ENCODE data around the gene LRP1B.

DNA sequence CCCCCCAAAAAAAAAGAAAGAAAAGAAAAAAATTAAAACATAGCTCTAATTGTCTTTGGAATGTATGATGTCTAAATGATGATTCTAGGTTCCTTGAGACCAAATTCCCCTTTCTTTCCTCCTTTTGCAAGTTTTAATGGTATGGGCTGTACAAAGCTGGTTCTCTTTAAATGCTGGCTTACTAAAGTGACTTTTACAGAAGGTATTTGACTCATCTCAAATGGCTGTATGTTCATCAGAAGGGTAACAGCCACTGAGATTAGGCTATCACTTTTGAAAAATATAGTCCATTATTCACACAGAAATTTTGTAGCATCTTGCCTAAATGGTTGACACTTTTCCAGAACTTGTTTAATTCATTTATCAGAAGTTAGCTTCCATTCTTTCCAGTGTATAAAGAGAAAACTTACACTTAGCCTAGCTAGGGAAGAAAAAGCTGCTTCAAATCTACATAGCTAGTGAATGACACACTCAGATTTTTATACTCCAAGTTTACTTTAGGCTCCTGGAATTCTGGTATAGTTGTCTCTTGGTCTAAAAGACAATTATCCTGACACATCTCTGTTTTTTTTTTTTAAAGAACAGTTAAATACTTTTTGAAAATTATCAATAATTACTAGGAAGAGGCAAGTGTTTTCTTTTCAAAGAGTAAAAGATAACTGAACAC is 622.6 kb downstream of the LRP1B start:
- TF ChIP-seq EGR1 (IDR thresholded peaks at IDR 0.05): no peak
- TF ChIP-seq EP300 (IDR thresholded peaks at IDR 0.05; ENCODE audit: borderline replicate concordance): no peak
- TF ChIP-seq YY1 (IDR thresholded peaks at IDR 0.05; ENCODE audit: low read depth): no peak
- no peak for TF ChIP-seq RAD21 (IDR thresholded peaks at IDR 0.05; ENCODE audit: low read depth)
- no peak for TF ChIP-seq TAF1 (IDR thresholded peaks at IDR 0.05; ENCODE audit: low read depth)
- TF ChIP-seq, protein P1, sequence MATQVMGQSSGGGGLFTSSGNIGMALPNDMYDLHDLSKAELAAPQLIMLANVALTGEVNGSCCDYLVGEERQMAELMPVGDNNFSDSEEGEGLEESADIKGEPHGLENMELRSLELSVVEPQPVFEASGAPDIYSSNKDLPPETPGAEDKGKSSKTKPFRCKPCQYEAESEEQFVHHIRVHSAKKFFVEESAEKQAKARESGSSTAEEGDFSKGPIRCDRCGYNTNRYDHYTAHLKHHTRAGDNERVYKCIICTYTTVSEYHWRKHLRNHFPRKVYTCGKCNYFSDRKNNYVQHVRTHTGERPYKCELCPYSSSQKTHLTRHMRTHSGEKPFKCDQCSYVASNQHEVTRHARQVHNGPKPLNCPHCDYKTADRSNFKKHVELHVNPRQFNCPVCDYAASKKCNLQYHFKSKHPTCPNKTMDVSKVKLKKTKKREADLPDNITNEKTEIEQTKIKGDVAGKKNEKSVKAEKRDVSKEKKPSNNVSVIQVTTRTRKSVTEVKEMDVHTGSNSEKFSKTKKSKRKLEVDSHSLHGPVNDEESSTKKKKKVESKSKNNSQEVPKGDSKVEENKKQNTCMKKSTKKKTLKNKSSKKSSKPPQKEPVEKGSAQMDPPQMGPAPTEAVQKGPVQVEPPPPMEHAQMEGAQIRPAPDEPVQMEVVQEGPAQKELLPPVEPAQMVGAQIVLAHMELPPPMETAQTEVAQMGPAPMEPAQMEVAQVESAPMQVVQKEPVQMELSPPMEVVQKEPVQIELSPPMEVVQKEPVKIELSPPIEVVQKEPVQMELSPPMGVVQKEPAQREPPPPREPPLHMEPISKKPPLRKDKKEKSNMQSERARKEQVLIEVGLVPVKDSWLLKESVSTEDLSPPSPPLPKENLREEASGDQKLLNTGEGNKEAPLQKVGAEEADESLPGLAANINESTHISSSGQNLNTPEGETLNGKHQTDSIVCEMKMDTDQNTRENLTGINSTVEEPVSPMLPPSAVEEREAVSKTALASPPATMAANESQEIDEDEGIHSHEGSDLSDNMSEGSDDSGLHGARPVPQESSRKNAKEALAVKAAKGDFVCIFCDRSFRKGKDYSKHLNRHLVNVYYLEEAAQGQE (IDR thresholded peaks at IDR 0.05; ENCODE audit: low read depth): no peak
- no peak for TF ChIP-seq CEBPB (IDR thresholded peaks at IDR 0.05)
- TF ChIP-seq, protein P2, sequence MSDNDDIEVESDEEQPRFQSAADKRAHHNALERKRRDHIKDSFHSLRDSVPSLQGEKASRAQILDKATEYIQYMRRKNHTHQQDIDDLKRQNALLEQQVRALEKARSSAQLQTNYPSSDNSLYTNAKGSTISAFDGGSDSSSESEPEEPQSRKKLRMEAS (IDR thresholded peaks at IDR 0.05): no peak
- no peak for TF ChIP-seq FOXM1 (IDR thresholded peaks at IDR 0.05; ENCODE audit: borderline replicate concordance, low read depth)
- no peak for TF ChIP-seq CREB1 (IDR thresholded peaks at IDR 0.05; ENCODE audit: low read depth)
- TF ChIP-seq TEAD4 (IDR thresholded peaks at IDR 0.05): no peak
- TF ChIP-seq, protein P3, sequence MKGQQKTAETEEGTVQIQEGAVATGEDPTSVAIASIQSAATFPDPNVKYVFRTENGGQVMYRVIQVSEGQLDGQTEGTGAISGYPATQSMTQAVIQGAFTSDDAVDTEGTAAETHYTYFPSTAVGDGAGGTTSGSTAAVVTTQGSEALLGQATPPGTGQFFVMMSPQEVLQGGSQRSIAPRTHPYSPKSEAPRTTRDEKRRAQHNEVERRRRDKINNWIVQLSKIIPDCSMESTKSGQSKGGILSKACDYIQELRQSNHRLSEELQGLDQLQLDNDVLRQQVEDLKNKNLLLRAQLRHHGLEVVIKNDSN (IDR thresholded peaks at IDR 0.05): no peak
- TF ChIP-seq TCF12 (IDR thresholded peaks at IDR 0.05; ENCODE audit: low read depth): no peak
- no peak for TF ChIP-seq NFIC (IDR thresholded peaks at IDR 0.05)

Data from Ishikawa (cell line).